ENCODE measurements around the gene ITGB2. TPM values are rescaled to one million over a fixed set of nuclear protein-coding genes. Genes with fewer than 3 reads are reported as not detected.

The ITGB2 gene
- total and polyA plus RNA-seq, 4 donors, result 19.2 to 36.7 (median 27.8) TPM

GRCh38 chr21:44910229-44911067, 10.3 kb downstream of the ITGB2 start:
- H3K27me3 ChIP-seq (ENCODE audit: control insufficient read depth, insufficient read depth, low read length), result no peaks in the 10 kb centered on the region
- H3K4me1 ChIP-seq (ENCODE audit: control insufficient read depth, insufficient read depth, low read length), result peaks cover 27% of the 10 kb centered on the region
- H3K4me3 ChIP-seq (ENCODE audit: low read depth, low read length), result no peak overlapping the region
- no peaks in the 10 kb centered on the region for H3K9me3 ChIP-seq (ENCODE audit: control insufficient read depth, insufficient read depth, low read length)
- peaks cover 2% of the 10 kb centered on the region for H3K36me3 ChIP-seq (ENCODE audit: control insufficient read depth, insufficient read depth, low read length)
- WGBS (ENCODE audit: insufficient coverage), result 77% methylated on average over 26 of the region's 27 CpGs
- DNase-seq (ENCODE audit: low read depth in 4 of 6, low spot score in 6 of 6), result no peak
- no peak overlapping the region for H3K27ac ChIP-seq (ENCODE audit: low read depth, low read length)

- Histone ChIP-seq H3K4me3 (ENCODE audit: low read depth, low read length) (no peak overlapping the region), H3K9me3 (ENCODE audit: control insufficient read depth, insufficient read depth, low read length) (no peaks in the 10 kb centered on the region), H3K4me1 (ENCODE audit: control insufficient read depth, insufficient read depth, low read length) (peaks cover 27% of the 10 kb centered on the region), H3K36me3 (ENCODE audit: control insufficient read depth, insufficient read depth, low read length) (peaks cover 2% of the 10 kb centered on the region), H3K27me3 (ENCODE audit: control insufficient read depth, insufficient read depth, low read length) (no peaks in the 10 kb centered on the region), H3K27ac (ENCODE audit: low read depth, low read length) (no peak overlapping the region)
- 90% methylated on average over 2 of the region's 9 CpGs for WGBS (ENCODE audit: insufficient coverage)
- DNase-seq (ENCODE audit: low read depth in 4 of 6, low spot score in 6 of 6), result no peak
These were observed 11.0 kb downstream of the ITGB2 start for GRCh38 chr21:44909719-44910118.

- Histone ChIP-seq H3K27me3 (ENCODE audit: control insufficient read depth, insufficient read depth, low read length) (no peaks in the 10 kb centered on the region), H3K27ac (ENCODE audit: low read depth, low read length) (no peak overlapping the region), H3K36me3 (ENCODE audit: control insufficient read depth, insufficient read depth, low read length) (peaks cover 2% of the 10 kb centered on the region), H3K4me3 (ENCODE audit: low read depth, low read length) (no peak overlapping the region), H3K4me1 (ENCODE audit: control insufficient read depth, insufficient read depth, low read length) (peaks cover 27% of the 10 kb centered on the region), H3K9me3 (ENCODE audit: control insufficient read depth, insufficient read depth, low read length) (no peaks in the 10 kb centered on the region)
- DNase-seq (ENCODE audit: low read depth in 4 of 6, low spot score in 6 of 6), result no peak
- WGBS (ENCODE audit: insufficient coverage), result 89% methylated on average over 19 of the region's 21 CpGs
These were observed 11.8 kb downstream of the ITGB2 start for GRCh38 chr21:44908908-44909307.

GRCh38 chr21:44907966-44908895, 12.5 kb downstream of the ITGB2 start:
- no peaks in the 10 kb centered on the region for H3K27me3 ChIP-seq (ENCODE audit: control insufficient read depth, insufficient read depth, low read length)
- DNase-seq (ENCODE audit: low read depth in 4 of 6, low spot score in 6 of 6), result no peak
- H3K4me1 ChIP-seq (ENCODE audit: control insufficient read depth, insufficient read depth, low read length), result peaks cover 25% of the 10 kb centered on the region
- 75% methylated on average over 10 of the region's 25 CpGs for WGBS (ENCODE audit: insufficient coverage)
- no peaks in the 10 kb centered on the region for H3K9me3 ChIP-seq (ENCODE audit: control insufficient read depth, insufficient read depth, low read length)
- peaks cover 2% of the 10 kb centered on the region for H3K36me3 ChIP-seq (ENCODE audit: control insufficient read depth, insufficient read depth, low read length)
- H3K4me3 ChIP-seq (ENCODE audit: low read depth, low read length), result no peak overlapping the region
- no peak overlapping the region for H3K27ac ChIP-seq (ENCODE audit: low read depth, low read length)

- no peak for DNase-seq (ENCODE audit: low read depth in 4 of 6, low spot score in 6 of 6)
- Histone ChIP-seq H3K4me3 (ENCODE audit: low read depth, low read length) (no peak overlapping the region), H3K27me3 (ENCODE audit: control insufficient read depth, insufficient read depth, low read length) (no peaks in the 10 kb centered on the region), H3K9me3 (ENCODE audit: control insufficient read depth, insufficient read depth, low read length) (no peaks in the 10 kb centered on the region), H3K27ac (ENCODE audit: low read depth, low read length) (no peak overlapping the region), H3K36me3 (ENCODE audit: control insufficient read depth, insufficient read depth, low read length) (peaks cover 2% of the 10 kb centered on the region), H3K4me1 (ENCODE audit: control insufficient read depth, insufficient read depth, low read length) (peaks cover 25% of the 10 kb centered on the region)
- WGBS (ENCODE audit: insufficient coverage), result 45% methylated on average over 13 of the region's 16 CpGs
These were observed 13.3 kb downstream of the ITGB2 start for GRCh38 chr21:44907225-44907965.

GRCh38 chr21:44905728-44906090, 15.0 kb downstream of the ITGB2 start:
- H3K4me1 ChIP-seq (ENCODE audit: control insufficient read depth, insufficient read depth, low read length), result peaks cover 10% of the 10 kb centered on the region
- no peaks in the 10 kb centered on the region for H3K27me3 ChIP-seq (ENCODE audit: control insufficient read depth, insufficient read depth, low read length)
- no peak for DNase-seq (ENCODE audit: low read depth in 4 of 6, low spot score in 6 of 6)
- H3K4me3 ChIP-seq (ENCODE audit: low read depth, low read length), result no peak overlapping the region
- H3K36me3 ChIP-seq (ENCODE audit: control insufficient read depth, insufficient read depth, low read length), result peaks cover 5% of the 10 kb centered on the region
- 77% methylated on average over 7 of the region's 7 CpGs for WGBS (ENCODE audit: insufficient coverage)
- H3K9me3 ChIP-seq (ENCODE audit: control insufficient read depth, insufficient read depth, low read length), result no peaks in the 10 kb centered on the region
- H3K27ac ChIP-seq (ENCODE audit: low read depth, low read length), result no peak overlapping the region

- no peak overlapping the region for H3K27ac ChIP-seq (ENCODE audit: low read depth, low read length)
- peaks cover 6% of the 10 kb centered on the region for H3K4me1 ChIP-seq (ENCODE audit: control insufficient read depth, insufficient read depth, low read length)
- no peaks in the 10 kb centered on the region for H3K9me3 ChIP-seq (ENCODE audit: control insufficient read depth, insufficient read depth, low read length)
- peaks cover 4% of the 10 kb centered on the region for H3K36me3 ChIP-seq (ENCODE audit: control insufficient read depth, insufficient read depth, low read length)
- DNase-seq (ENCODE audit: low read depth in 4 of 6, low spot score in 6 of 6), result no peak
- no peaks in the 10 kb centered on the region for H3K27me3 ChIP-seq (ENCODE audit: control insufficient read depth, insufficient read depth, low read length)
- no peak overlapping the region for H3K4me3 ChIP-seq (ENCODE audit: low read depth, low read length)
- WGBS (ENCODE audit: insufficient coverage), result 85% methylated on average over 21 of the region's 22 CpGs
These were observed 15.5 kb downstream of the ITGB2 start for GRCh38 chr21:44905016-44905727.

- Histone ChIP-seq H3K4me1 (ENCODE audit: control insufficient read depth, insufficient read depth, low read length) (peaks cover 3% of the 10 kb centered on the region), H3K36me3 (ENCODE audit: control insufficient read depth, insufficient read depth, low read length) (peaks cover 4% of the 10 kb centered on the region), H3K27me3 (ENCODE audit: control insufficient read depth, insufficient read depth, low read length) (no peaks in the 10 kb centered on the region), H3K27ac (ENCODE audit: low read depth, low read length) (no peak overlapping the region), H3K9me3 (ENCODE audit: control insufficient read depth, insufficient read depth, low read length) (no peaks in the 10 kb centered on the region), H3K4me3 (ENCODE audit: low read depth, low read length) (no peak overlapping the region)
- no peak for DNase-seq (ENCODE audit: low read depth in 4 of 6, low spot score in 6 of 6)
- WGBS (ENCODE audit: insufficient coverage), result 89% methylated on average over 13 of the region's 14 CpGs
These were observed 16.4 kb downstream of the ITGB2 start for GRCh38 chr21:44904141-44904923.

All from spinal cord (tissue), 10 donors.